H7 (cell line): Measurements from ENCODE around the gene CKAP4. TPM values are rescaled to one million over a fixed set of nuclear protein-coding genes. Genes with fewer than 3 reads are reported as not detected.
"Not testable (repeated sequence)": the region's sequence is repeated elsewhere in the genome, so short reads cannot be mapped to it uniquely, and the experiment has no call there.

ENCODE experiments used
- DNase-seq: peaks from one replicate; pipeline ENCODE4 v3.0.0; 2012
- H3K27me3 ChIP-seq: 2 replicates; pipeline ENCODE4 v1.6.0; 2011; ENCODE audit warnings: mild to moderate bottlenecking, low read length; ENCODE audit not compliant: control insufficient read depth, insufficient read depth
- H3K36me3 ChIP-seq: replicated peaks from 2 replicates; pipeline ENCODE4 v1.5.1; 2011; ENCODE audit warnings: low read length; ENCODE audit not compliant: control insufficient read depth, insufficient read depth
- H3K4me3 ChIP-seq: 2 replicates; pipeline ENCODE4 v1.5.1; 2011; ENCODE audit warnings: low read depth, mild to moderate bottlenecking, control low read depth, low read length, moderate library complexity; ENCODE audit not compliant: insufficient read depth
- total RNA-seq: library from RNA; depleted of rRNA; stranded (reverse); fragments of >200 nt; shearing (Covaris generic); gene quantifications from 2 replicates; pipeline ENCODE4 v1.2.3, GENCODE V29; 2014; rRNA removed

CKAP4 gene, protein sequence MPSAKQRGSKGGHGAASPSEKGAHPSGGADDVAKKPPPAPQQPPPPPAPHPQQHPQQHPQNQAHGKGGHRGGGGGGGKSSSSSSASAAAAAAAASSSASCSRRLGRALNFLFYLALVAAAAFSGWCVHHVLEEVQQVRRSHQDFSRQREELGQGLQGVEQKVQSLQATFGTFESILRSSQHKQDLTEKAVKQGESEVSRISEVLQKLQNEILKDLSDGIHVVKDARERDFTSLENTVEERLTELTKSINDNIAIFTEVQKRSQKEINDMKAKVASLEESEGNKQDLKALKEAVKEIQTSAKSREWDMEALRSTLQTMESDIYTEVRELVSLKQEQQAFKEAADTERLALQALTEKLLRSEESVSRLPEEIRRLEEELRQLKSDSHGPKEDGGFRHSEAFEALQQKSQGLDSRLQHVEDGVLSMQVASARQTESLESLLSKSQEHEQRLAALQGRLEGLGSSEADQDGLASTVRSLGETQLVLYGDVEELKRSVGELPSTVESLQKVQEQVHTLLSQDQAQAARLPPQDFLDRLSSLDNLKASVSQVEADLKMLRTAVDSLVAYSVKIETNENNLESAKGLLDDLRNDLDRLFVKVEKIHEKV
- 52.0 and 54.4 TPM in 2 replicates for total RNA-seq

DNA sequence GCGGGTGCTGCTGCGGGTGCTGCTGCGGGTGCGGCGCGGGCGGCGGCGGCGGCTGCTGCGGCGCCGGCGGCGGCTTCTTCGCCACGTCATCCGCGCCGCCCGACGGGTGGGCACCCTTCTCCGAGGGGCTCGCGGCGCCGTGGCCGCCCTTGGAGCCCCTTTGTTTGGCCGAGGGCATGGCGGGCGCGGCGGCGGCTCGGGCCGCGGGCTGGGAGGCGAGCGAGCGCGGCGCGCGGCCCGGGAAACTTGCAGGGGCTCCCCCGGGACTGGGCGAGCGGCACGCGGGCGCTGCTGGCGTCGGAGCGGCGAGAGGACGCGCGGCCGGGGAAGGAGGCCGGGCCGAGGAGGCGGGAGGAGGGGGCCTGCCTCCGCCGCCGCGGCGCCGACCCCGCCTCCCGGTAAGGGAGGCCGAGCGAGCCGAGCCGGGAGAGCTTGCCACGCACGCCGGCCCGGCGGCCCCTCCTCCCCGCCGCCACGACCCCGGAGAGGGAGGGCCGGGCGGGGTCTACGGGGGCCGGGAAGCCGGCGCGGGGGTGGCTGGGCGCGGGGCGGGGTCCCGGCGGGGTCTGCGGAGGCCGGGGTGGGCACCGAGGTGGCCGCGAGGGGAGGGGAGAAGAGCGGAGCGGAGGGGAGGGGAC, at the start of gene CKAP4:
TSS of gene CKAP4 (minus strand) at position 347 of the 638 bp plus-strand sequence. CDS start at position 178, 169 bp downstream.
- peaks cover 5% of the 10 kb centered on the region for H3K36me3 ChIP-seq
- DNase-seq = peak; percentile 96
- H3K27me3 ChIP-seq = no peaks in the 10 kb centered on the region; the same call in 1 of the 2 replicates

DNA sequence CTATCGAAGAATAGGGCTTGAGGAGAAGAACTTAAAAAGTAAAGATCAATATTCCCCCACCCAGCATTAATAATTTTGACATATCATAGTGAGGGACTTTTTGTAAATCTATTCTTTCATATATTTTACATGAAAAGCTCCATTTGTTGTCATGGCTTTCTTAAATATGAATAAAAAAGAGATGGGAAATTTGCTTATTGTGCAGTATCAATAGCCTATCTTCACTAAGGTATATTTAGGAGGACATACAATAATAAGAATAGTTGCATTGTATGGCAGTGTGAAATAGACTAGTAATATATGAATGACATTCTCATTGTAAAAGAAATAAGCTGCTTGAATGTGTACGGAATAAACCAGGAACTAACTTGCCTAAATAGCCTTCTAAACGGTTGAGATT, 49.3 kb upstream of the CKAP4 start:
- H3K36me3 ChIP-seq = no peaks in the 10 kb centered on the region
- H3K4me3 ChIP-seq = no peak overlapping the region
- DNase-seq = no peak
- H3K27me3 ChIP-seq = no peaks in the 10 kb centered on the region

More for the DNA sequence above, at the start of gene CKAP4:
- H3K4me3 ChIP-seq = peak within 1 kb of the TSS; percentile 89

DNA sequence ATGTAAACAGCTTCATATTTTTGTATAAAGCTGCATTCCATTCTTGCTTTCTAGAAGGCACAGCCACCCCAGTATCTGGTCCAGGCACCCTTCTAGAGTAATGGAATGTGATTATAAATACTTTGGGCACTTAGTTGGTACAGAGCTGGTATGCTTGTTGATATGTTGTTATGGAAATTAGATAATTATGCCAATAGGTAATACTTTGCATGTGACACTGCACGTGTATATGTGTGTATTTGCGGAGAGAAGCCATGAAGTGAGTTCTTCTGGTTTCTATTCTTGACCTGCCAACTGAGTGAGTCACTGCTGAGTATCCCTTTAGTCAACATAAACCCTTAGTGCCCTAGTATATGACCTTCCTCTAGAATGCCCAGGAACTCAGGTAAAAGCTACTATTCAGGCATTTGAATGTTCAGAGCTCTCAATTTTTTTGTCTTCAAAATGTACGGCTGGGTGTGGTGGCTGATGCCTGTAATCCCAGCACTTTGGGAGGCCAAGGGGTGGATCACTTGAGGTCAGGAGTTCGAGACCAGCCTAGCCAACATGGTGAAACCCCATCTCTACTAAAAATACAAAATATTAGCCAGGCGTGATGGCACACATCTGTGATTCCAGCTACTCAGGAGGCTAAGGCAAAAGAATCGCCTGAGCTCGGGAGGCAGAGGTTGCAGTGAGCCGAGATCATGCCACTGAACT, 48.5 kb upstream of the CKAP4 start:
- H3K27me3 ChIP-seq = no peaks in the 10 kb centered on the region
- no peak for DNase-seq
- H3K4me3 ChIP-seq = no peak overlapping the region
- H3K36me3 ChIP-seq = no peaks in the 10 kb centered on the region

DNA sequence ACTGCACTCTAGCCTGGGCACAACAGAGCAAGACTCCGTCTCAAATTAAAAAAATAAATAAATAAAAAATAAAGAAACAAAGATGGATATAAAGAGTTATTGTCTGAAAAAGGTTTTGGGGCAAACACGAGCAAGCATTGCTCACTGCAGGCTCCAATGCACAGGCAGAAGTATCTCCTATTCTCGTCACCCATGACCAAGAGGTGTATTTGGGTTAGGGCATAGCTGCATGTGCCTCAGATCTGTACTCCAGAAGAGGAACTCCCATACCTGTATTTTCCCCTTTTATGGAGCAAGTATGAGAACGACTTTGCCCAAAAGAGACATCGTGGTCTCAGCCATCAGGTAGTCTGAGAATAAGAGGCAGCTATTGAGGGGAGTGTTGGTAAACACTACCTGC, 44.5 kb upstream of the CKAP4 start:
- no peaks in the 10 kb centered on the region for H3K27me3 ChIP-seq
- no peak for DNase-seq
- no peaks in the 10 kb centered on the region for H3K36me3 ChIP-seq
- no peak overlapping the region for H3K4me3 ChIP-seq

GRCh38 chr12:106291342-106291741, 43.5 kb upstream of the CKAP4 start:
- H3K36me3 ChIP-seq = no peaks in the 10 kb centered on the region
- no peak for DNase-seq
- no peaks in the 10 kb centered on the region for H3K27me3 ChIP-seq
- H3K4me3 ChIP-seq = no peak overlapping the region

- Histone ChIP-seq H3K4me3 (no peak overlapping the region), H3K27me3 (no peaks in the 10 kb centered on the region), H3K36me3 (no peaks in the 10 kb centered on the region)
- no peak for DNase-seq
Observed at GRCh38 chr12:106290666-106291065, 42.8 kb upstream of the CKAP4 start.

DNA sequence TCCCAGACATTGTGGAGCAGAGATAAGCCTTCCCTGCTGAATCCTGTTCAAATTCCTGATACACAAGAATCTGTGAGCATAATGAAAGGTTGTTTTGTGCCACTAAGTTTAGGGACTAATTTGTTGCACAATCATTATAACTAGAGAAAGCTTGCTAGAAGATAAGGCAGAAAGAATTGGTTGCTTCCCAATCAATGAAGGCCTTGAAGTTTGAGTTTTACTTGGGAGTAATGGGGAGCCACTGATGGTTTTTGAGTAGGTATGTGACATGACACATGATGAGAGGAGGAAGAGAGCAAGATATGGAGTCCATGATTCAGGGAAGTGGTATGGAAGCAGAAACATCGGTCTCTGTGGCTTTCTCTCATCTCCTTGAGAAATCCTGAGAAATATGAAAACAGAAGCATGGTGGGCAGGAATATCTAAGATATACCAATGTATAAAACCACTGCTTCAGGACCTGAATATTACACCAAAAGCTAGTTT, 41.4 kb upstream of the CKAP4 start:
- Histone ChIP-seq H3K4me3 (no peak overlapping the region), H3K27me3 (no peaks in the 10 kb centered on the region), H3K36me3 (no peaks in the 10 kb centered on the region)
- no peak for DNase-seq

GRCh38 chr12:106288494-106289195, 40.8 kb upstream of the CKAP4 start:
- Histone ChIP-seq H3K4me3 (no peak overlapping the region), H3K36me3 (no peaks in the 10 kb centered on the region), H3K27me3 (no peaks in the 10 kb centered on the region)
- DNase-seq = no peak

DNA sequence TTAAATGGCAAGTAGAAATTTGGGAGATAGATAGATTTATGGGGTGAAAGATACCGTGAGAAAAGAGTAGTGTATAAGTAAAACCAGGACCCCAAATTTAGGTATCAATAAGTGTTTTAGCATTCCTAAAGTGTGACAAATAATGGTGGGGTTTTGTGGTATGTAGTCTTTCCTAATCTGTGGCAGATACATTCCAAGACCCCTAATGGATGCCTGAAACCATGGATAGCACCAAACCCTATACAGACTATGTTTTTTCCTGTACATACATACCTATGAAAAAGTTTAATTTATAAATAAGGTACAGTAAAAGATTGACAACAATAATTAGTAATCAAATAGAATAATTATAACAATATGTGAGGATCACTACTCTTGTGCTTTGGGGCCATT, 40.3 kb upstream of the CKAP4 start:
- no peak for DNase-seq

DNA sequence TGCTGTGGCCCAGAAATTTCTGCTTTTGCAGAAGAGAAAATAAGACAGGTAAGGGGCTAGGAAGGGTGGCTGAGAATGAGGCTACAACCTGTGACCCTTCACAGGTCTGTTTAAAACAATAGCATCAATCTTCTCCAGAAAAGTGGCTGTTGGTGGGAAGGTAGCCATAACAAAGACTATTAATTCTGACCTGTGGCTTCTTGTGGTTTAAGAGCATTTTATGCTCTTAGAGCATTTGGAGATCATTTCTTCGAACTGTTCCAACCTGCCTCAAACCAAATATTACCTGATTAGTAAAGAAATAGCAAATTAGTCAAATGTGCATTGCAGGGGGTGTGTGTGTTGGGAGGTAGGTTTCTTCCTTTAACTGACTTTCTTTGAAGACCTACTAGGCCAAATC, 39.5 kb upstream of the CKAP4 start:
- DNase-seq = no peak

More for the DNA sequence above, 40.3 kb upstream of the CKAP4 start:
- Histone ChIP-seq H3K27me3 (no peaks in the 10 kb centered on the region), H3K4me3 (no peak overlapping the region), H3K36me3 (no peaks in the 10 kb centered on the region)

DNA sequence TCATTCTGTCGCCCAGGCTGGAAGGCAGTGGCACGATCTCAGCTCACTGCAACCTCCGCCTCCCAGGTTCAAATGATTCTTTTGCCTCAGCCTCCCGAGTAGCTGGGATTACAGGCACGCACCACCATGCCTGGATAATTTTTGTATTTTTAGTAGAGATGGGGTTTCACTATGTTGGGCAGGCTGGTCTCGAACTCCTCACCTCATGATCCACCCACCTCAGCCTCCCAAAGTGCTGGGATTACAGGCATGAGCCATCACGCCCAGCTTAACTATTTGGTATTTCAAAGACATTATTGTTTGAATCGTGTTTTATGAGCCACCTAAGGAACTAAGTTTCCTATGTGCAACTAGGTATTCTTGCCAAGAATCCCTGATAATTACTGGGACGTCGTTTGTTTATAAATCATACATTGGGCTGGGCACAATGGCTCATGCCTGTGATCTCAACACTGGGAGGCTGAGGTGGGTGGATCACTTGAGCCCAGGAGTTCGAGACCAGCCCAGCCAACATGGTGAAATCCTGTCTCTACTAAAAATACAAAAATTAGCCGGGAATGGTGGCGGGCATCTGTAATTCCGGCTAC, 38.8 kb upstream of the CKAP4 start:
- H3K4me3 ChIP-seq, H3K27me3 ChIP-seq, H3K36me3 ChIP-seq, DNase-seq: not testable (repeated sequence)

More for the DNA sequence above, 39.5 kb upstream of the CKAP4 start:
- H3K36me3 ChIP-seq = no peaks in the 10 kb centered on the region
- no peaks in the 10 kb centered on the region for H3K27me3 ChIP-seq
- no peak overlapping the region for H3K4me3 ChIP-seq

- Histone ChIP-seq H3K36me3 (no peaks in the 10 kb centered on the region), H3K27me3 (no peaks in the 10 kb centered on the region), H3K4me3 (no peak overlapping the region)
- DNase-seq = no peak
Observed at GRCh38 chr12:106285982-106286381, 38.2 kb upstream of the CKAP4 start.

GRCh38 chr12:106284358-106285105, 36.7 kb upstream of the CKAP4 start:
- no peak for DNase-seq

More at GRCh38 chr12:106284358-106285105, 36.7 kb upstream of the CKAP4 start:
- Histone ChIP-seq H3K36me3 (no peaks in the 10 kb centered on the region), H3K4me3 (no peak overlapping the region), H3K27me3 (no peaks in the 10 kb centered on the region)
